ENCODE measurements around the gene ADD3.

The ADD3 gene

GRCh38 chr10:110068780-110069179 lies 61.0 kb downstream of the ADD3 start:
- DNase-seq: no peak
- ATAC-seq (ENCODE audit: insufficient read depth, low read depth): no peak
- H2AFZ ChIP-seq (ENCODE audit: low read depth, low read length): no peak overlapping the region
- H4K20me1 ChIP-seq (ENCODE audit: insufficient read depth, low read length): peaks cover 7% of the 10 kb centered on the region; the same call in 1 of the 2 replicates
- no peaks in the 10 kb centered on the region for H3K9me3 ChIP-seq (ENCODE audit: insufficient read depth, low read length, severe bottlenecking)
- peaks cover 73% of the 10 kb centered on the region for H3K79me2 ChIP-seq (ENCODE audit: insufficient read depth, low read length)
- no peak for TF ChIP-seq EZH2 (IDR thresholded peaks at IDR 0.05; ENCODE audit: borderline replicate concordance, low read depth, low read length, severe bottlenecking)
- TF ChIP-seq, protein P1, sequence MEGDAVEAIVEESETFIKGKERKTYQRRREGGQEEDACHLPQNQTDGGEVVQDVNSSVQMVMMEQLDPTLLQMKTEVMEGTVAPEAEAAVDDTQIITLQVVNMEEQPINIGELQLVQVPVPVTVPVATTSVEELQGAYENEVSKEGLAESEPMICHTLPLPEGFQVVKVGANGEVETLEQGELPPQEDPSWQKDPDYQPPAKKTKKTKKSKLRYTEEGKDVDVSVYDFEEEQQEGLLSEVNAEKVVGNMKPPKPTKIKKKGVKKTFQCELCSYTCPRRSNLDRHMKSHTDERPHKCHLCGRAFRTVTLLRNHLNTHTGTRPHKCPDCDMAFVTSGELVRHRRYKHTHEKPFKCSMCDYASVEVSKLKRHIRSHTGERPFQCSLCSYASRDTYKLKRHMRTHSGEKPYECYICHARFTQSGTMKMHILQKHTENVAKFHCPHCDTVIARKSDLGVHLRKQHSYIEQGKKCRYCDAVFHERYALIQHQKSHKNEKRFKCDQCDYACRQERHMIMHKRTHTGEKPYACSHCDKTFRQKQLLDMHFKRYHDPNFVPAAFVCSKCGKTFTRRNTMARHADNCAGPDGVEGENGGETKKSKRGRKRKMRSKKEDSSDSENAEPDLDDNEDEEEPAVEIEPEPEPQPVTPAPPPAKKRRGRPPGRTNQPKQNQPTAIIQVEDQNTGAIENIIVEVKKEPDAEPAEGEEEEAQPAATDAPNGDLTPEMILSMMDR (IDR thresholded peaks at IDR 0.05; ENCODE audit: borderline replicate concordance, extremely low read depth, low read length, poor library complexity, severe bottlenecking): no peak
- H3K36me3 ChIP-seq (ENCODE audit: insufficient read depth, low read length): no peaks in the 10 kb centered on the region
- peak overlapping the region; percentile 53 for H3K4me2 ChIP-seq (ENCODE audit: insufficient read depth, low read length)
- H3K4me1 ChIP-seq (ENCODE audit: insufficient read depth, low read length): peaks cover 64% of the 10 kb centered on the region
- H3K27me3 ChIP-seq (ENCODE audit: insufficient read depth, low read length, poor library complexity): no peaks in the 10 kb centered on the region
- peak overlapping the region; percentile 21; the same call in 1 of the 2 replicates for H3K9ac ChIP-seq (ENCODE audit: low read depth, low read length)
- H3K27ac ChIP-seq (ENCODE audit: low read length): peak overlapping the region; percentile 76
- no peak overlapping the region for H3K4me3 ChIP-seq (ENCODE audit: low read depth in 1 of 2, low read length in 2 of 2)

DNA sequence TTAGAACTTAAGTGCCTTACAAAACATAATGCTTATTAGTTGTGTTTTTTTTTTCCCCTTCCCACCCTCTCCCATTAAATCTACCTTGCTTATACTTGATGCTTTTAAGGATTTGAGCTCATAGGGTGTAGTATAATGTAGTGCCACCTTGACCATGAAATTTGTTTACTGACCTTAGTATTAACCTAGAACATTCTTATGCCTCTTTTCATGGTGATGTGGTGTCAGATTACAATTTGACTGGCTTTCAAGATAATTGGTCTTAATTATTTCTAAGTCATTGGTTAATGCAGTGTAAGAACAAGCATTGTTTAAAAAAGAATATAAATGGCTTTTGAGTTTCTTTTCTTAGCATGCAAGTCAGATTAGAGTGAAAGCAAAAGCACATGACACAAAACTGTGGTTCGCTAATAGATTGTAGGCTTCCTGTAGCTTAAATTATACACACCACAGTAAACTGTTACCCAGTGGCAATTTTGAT lies 61.8 kb downstream of the ADD3 start:
- DNase-seq: no peak
- Histone ChIP-seq H3K9ac (ENCODE audit: low read depth, low read length) (peak overlapping the region; percentile 28; the same call in 1 of the 2 replicates), H3K4me3 (ENCODE audit: low read depth in 1 of 2, low read length in 2 of 2) (0 out of 4 replicates have a peak overlapping the region, but pooled peaks of 1 of the 2 experiments have one; percentile 10), H3K4me1 (ENCODE audit: insufficient read depth, low read length) (peaks cover 71% of the 10 kb centered on the region), H3K79me2 (ENCODE audit: insufficient read depth, low read length) (peaks cover 77% of the 10 kb centered on the region), H2AFZ (ENCODE audit: low read depth, low read length) (no peak overlapping the region), H3K9me3 (ENCODE audit: insufficient read depth, low read length, severe bottlenecking) (no peaks in the 10 kb centered on the region), H3K4me2 (ENCODE audit: insufficient read depth, low read length) (peak overlapping the region; percentile 53; the same call in 1 of the 2 replicates), H3K27ac (ENCODE audit: low read length) (peak overlapping the region; percentile 76), H4K20me1 (ENCODE audit: insufficient read depth, low read length) (peaks cover 7% of the 10 kb centered on the region; the same call in 1 of the 2 replicates), H3K36me3 (ENCODE audit: insufficient read depth, low read length) (no peaks in the 10 kb centered on the region), H3K27me3 (ENCODE audit: insufficient read depth, low read length, poor library complexity) (no peaks in the 10 kb centered on the region)
- TF ChIP-seq, protein P1 (IDR thresholded peaks at IDR 0.05; ENCODE audit: borderline replicate concordance, extremely low read depth, low read length, poor library complexity, severe bottlenecking): no peak
- TF ChIP-seq EZH2 (IDR thresholded peaks at IDR 0.05; ENCODE audit: borderline replicate concordance, low read depth, low read length, severe bottlenecking): no peak
- peak; percentile 56 for ATAC-seq (ENCODE audit: insufficient read depth, low read depth)

DNA sequence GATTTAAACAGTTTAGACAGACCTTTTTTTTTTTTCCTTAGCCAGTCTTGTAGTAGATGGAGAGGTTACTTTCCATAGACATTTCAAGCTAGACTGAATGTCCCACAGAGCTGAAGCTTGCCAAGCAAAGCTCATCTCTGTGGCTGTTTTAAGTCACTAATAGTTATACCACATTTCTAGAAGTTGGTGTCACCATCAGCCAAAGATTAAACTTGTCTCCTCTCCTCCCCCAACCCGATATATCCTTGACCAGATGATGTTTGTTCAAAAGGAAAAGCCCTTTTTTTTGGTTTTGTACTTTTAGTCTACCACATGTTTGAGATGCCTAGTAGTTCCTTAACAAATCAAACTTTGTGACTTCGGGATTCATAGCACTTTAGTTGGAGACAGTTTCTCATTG lies 66.1 kb downstream of the ADD3 start:
- no peak for ATAC-seq (ENCODE audit: insufficient read depth, low read depth)
- H2AFZ ChIP-seq (ENCODE audit: low read depth, low read length): no peak overlapping the region
- TF ChIP-seq, protein P1 (IDR thresholded peaks at IDR 0.05; ENCODE audit: borderline replicate concordance, extremely low read depth, low read length, poor library complexity, severe bottlenecking): no peak
- TF ChIP-seq EZH2 (IDR thresholded peaks at IDR 0.05; ENCODE audit: borderline replicate concordance, low read depth, low read length, severe bottlenecking): no peak
- H3K27ac ChIP-seq (ENCODE audit: low read length): no peak overlapping the region
- no peak for DNase-seq
- H3K4me3 ChIP-seq (ENCODE audit: low read depth in 1 of 2, low read length in 2 of 2): no peak overlapping the region
- no peaks in the 10 kb centered on the region for H3K9me3 ChIP-seq (ENCODE audit: insufficient read depth, low read length, severe bottlenecking)
- peaks cover 66% of the 10 kb centered on the region for H3K4me1 ChIP-seq (ENCODE audit: insufficient read depth, low read length)
- no peak overlapping the region for H3K9ac ChIP-seq (ENCODE audit: low read depth, low read length)
- H3K4me2 ChIP-seq (ENCODE audit: insufficient read depth, low read length): no peak overlapping the region
- peaks cover 13% of the 10 kb centered on the region for H4K20me1 ChIP-seq (ENCODE audit: insufficient read depth, low read length)
- no peaks in the 10 kb centered on the region for H3K27me3 ChIP-seq (ENCODE audit: insufficient read depth, low read length, poor library complexity)
- peaks cover 85% of the 10 kb centered on the region for H3K79me2 ChIP-seq (ENCODE audit: insufficient read depth, low read length)
- no peaks in the 10 kb centered on the region for H3K36me3 ChIP-seq (ENCODE audit: insufficient read depth, low read length)

Data from DND-41 (cell line).